ENCODE data around the gene MYH10. TPM values are rescaled to one million over a fixed set of nuclear protein-coding genes. Genes with fewer than 3 reads are reported as not detected.

The MYH10 gene
- total and polyA plus RNA-seq, 2 experiments from 2014 or later: 46.8 to 69.5 TPM

DNA sequence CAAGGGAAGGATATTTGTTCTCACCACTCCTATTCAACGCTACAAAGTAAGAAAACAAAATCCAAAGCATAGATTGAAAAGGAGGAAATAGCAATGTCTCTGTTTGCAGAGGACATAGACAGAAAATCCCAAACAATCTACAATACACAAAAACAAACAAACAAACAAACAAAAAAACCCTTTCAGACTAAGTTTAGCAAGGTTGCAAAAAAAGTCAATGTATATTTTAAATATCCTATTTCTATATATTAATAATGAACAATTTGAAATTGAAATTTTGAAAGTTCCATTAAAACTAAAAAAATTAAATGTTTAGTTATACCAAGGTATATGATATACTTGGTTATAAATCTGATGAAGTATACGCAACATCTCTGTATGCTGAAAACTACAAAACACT is 37.2 kb downstream of the MYH10 start:
- Histone ChIP-seq H3K9me2 (ENCODE audit: insufficient read depth) (peaks cover 5% of the 10 kb centered on the region; the same call in 1 of the 2 replicates), H3K9me3 (ENCODE audit: low read depth) (no peaks in the 10 kb centered on the region), H3K4me2 (ENCODE audit: unreplicated experiment) (no peak overlapping the region), H3K27ac (no peak overlapping the region), H3K4me3 (no peak overlapping the region), H4K20me1 (ENCODE audit: insufficient read depth) (no peaks in the 10 kb centered on the region), H3K4me1 (ENCODE audit: insufficient read depth) (no peaks in the 10 kb centered on the region), H2AFZ (no peak overlapping the region), H3K79me2 (ENCODE audit: insufficient read depth) (peaks cover 33% of the 10 kb centered on the region), H3K27me3 (replicated peaks; ENCODE audit: insufficient read depth) (no peaks in the 10 kb centered on the region), H3K36me3 (ENCODE audit: low read depth) (0 out of 2 replicates have a peak, but pooled peaks cover 6% of the 10 kb centered on the region), H3K9ac (no peak overlapping the region), H3F3A (ENCODE audit: insufficient read depth) (no peaks in the 10 kb centered on the region)
- in situ Hi-C loops (cut with MboI): no loop called here
- no peak for DNase-seq
- 96 to 97% methylated on average over 2 of the region's 2 CpGs for WGBS, 2 experiments (ENCODE audit: low coverage in 1 of 2, low lambda C conversion rate in 2 of 2, missing lambda C conversion rate in 2 of 2)
- TF ChIP-seq EZH2 (IDR thresholded peaks at IDR 0.05; ENCODE audit: insufficient read depth, poor library complexity, severe bottlenecking) (no peak), EZH2phosphoT487 (IDR thresholded peaks at IDR 0.05; ENCODE audit: insufficient read depth, low read depth) (no peak)

DNA sequence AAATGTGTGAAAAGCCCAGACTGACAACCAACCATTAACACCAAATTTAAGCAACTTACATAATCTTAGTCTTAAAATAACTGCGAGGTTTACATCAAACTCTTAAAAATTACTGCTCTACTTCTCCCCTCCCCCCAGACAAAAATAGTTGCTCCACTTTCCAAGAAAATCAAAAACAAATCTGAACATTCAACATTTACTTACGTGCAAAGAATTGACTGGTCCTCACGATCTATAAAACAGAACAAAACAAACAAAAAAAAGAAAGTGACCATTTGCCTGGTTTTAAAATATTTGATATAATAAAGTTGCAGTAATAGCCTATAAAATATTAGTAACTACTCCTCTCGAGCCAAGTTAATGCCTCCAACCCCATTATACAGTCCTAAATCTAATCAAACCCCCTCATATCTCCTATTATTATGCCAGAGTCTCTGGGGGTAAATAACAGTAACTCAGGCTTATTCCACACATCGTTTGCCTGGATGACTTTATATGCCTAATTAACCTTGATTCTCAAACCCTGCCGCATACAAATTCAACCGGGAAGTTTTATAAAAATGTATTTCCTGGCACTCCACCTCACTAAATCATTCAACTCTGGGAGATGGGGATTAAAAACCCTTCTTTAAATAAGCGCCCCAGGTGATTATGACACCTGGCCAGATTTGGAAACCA is 41.5 kb downstream of the MYH10 start:
- 72 to 75% methylated on average over 8 of the region's 8 CpGs for WGBS, 2 experiments (ENCODE audit: low coverage in 1 of 2, low lambda C conversion rate in 2 of 2, missing lambda C conversion rate in 2 of 2)
- Histone ChIP-seq H3K4me2 (ENCODE audit: unreplicated experiment) (no peak overlapping the region), H3K9ac (no peak overlapping the region), H3K36me3 (ENCODE audit: low read depth) (peaks cover 9% of the 10 kb centered on the region; the same call in 1 of the 2 replicates), H2AFZ (no peak overlapping the region), H4K20me1 (ENCODE audit: insufficient read depth) (no peaks in the 10 kb centered on the region), H3K27ac (no peak overlapping the region), H3K9me3 (ENCODE audit: low read depth) (no peaks in the 10 kb centered on the region), H3K4me3 (no peak overlapping the region), H3K4me1 (ENCODE audit: insufficient read depth) (no peaks in the 10 kb centered on the region), H3F3A (ENCODE audit: insufficient read depth) (no peaks in the 10 kb centered on the region), H3K79me2 (ENCODE audit: insufficient read depth) (peaks cover 33% of the 10 kb centered on the region), H3K27me3 (replicated peaks; ENCODE audit: insufficient read depth) (no peaks in the 10 kb centered on the region), H3K9me2 (ENCODE audit: insufficient read depth) (no peaks in the 10 kb centered on the region)
- in situ Hi-C loops (cut with MboI): no loop called here
- no peak for DNase-seq
- TF ChIP-seq EZH2phosphoT487 (IDR thresholded peaks at IDR 0.05; ENCODE audit: insufficient read depth, low read depth): no peak

DNA sequence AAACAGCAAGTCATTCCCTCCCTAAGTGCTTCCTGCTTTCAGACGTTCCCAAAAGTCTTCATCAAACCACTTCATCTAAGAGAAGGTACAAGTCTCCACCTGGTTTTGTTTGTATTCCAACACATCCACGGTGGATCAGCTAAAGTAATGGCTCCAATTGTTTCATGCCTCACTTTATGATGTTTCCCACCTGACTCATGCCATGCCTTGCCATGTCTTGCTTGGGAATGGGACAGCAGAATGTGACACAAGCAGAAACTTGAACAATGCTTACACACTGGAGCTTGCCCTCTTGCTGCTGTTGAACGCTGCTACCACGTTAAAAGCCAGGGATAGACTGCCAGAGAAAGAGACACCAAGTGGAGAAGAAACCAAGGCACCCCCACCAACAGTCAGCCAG is 43.8 kb downstream of the MYH10 start:
- H3K9me2 ChIP-seq (ENCODE audit: insufficient read depth): no peaks in the 10 kb centered on the region
- H3K4me2 ChIP-seq (ENCODE audit: unreplicated experiment): no peak overlapping the region
- WGBS, 2 experiments (ENCODE audit: low coverage in 1 of 2, low lambda C conversion rate in 2 of 2, missing lambda C conversion rate in 2 of 2): 85% methylated on average over 4 of the region's 4 CpGs
- no peak for DNase-seq
- no peak overlapping the region for H3K9ac ChIP-seq
- no peak overlapping the region for H3K4me3 ChIP-seq
- in situ Hi-C loops (cut with MboI): no loop called here
- no peaks in the 10 kb centered on the region for H3F3A ChIP-seq (ENCODE audit: insufficient read depth)
- no peaks in the 10 kb centered on the region for H3K27me3 ChIP-seq (replicated peaks; ENCODE audit: insufficient read depth)
- H3K27ac ChIP-seq: no peak overlapping the region
- H4K20me1 ChIP-seq (ENCODE audit: insufficient read depth): no peaks in the 10 kb centered on the region
- H3K4me1 ChIP-seq (ENCODE audit: insufficient read depth): no peaks in the 10 kb centered on the region
- H2AFZ ChIP-seq: no peak overlapping the region
- peaks cover 25% of the 10 kb centered on the region for H3K79me2 ChIP-seq (ENCODE audit: insufficient read depth)
- H3K9me3 ChIP-seq (ENCODE audit: low read depth): no peaks in the 10 kb centered on the region
- no peak for TF ChIP-seq EZH2 (IDR thresholded peaks at IDR 0.05; ENCODE audit: insufficient read depth, poor library complexity, severe bottlenecking)
- TF ChIP-seq EZH2phosphoT487 (IDR thresholded peaks at IDR 0.05; ENCODE audit: insufficient read depth, low read depth): no peak
- peaks cover 9% of the 10 kb centered on the region; the same call in 1 of the 2 replicates for H3K36me3 ChIP-seq (ENCODE audit: low read depth)

GRCh38 chr17:8585911-8586310 is 44.6 kb downstream of the MYH10 start:
- H3K9me2 ChIP-seq (ENCODE audit: insufficient read depth): no peaks in the 10 kb centered on the region
- no peak overlapping the region for H3K4me3 ChIP-seq
- peaks cover 9% of the 10 kb centered on the region; the same call in 1 of the 2 replicates for H3K36me3 ChIP-seq (ENCODE audit: low read depth)
- no peak for TF ChIP-seq EZH2phosphoT487 (IDR thresholded peaks at IDR 0.05; ENCODE audit: insufficient read depth, low read depth)
- TF ChIP-seq EZH2 (IDR thresholded peaks at IDR 0.05; ENCODE audit: insufficient read depth, poor library complexity, severe bottlenecking): no peak
- in situ Hi-C loops (cut with MboI): no loop called here
- 0 out of 2 replicates have a peak, but pooled peaks cover 16% of the 10 kb centered on the region for H3K79me2 ChIP-seq (ENCODE audit: insufficient read depth)
- H3K9ac ChIP-seq: no peak overlapping the region
- H3K27ac ChIP-seq: no peak overlapping the region
- H3K27me3 ChIP-seq (replicated peaks; ENCODE audit: insufficient read depth): no peaks in the 10 kb centered on the region
- no peaks in the 10 kb centered on the region for H3F3A ChIP-seq (ENCODE audit: insufficient read depth)
- H2AFZ ChIP-seq: no peak overlapping the region
- no peak overlapping the region for H3K4me2 ChIP-seq (ENCODE audit: unreplicated experiment)
- H4K20me1 ChIP-seq (ENCODE audit: insufficient read depth): no peaks in the 10 kb centered on the region
- no peaks in the 10 kb centered on the region for H3K9me3 ChIP-seq (ENCODE audit: low read depth)
- no peaks in the 10 kb centered on the region for H3K4me1 ChIP-seq (ENCODE audit: insufficient read depth)
- DNase-seq: no peak
- 83 to 92% methylated on average over 1 of the region's 1 CpG for WGBS, 2 experiments (ENCODE audit: low coverage in 1 of 2, low lambda C conversion rate in 2 of 2, missing lambda C conversion rate in 2 of 2)
